NCI-H2196 treated with DMSO at 0.1 percent for 48 hours (cell line): Measurements from ENCODE around the gene GFRA1.

Experiments used
- DNase-seq: peaks from one replicate; lab custom pipeline; 2025; ENCODE audit not compliant: unreplicated experiment; lab: John Stamatoyannopoulos, UW

Gene GFRA1

DNA sequence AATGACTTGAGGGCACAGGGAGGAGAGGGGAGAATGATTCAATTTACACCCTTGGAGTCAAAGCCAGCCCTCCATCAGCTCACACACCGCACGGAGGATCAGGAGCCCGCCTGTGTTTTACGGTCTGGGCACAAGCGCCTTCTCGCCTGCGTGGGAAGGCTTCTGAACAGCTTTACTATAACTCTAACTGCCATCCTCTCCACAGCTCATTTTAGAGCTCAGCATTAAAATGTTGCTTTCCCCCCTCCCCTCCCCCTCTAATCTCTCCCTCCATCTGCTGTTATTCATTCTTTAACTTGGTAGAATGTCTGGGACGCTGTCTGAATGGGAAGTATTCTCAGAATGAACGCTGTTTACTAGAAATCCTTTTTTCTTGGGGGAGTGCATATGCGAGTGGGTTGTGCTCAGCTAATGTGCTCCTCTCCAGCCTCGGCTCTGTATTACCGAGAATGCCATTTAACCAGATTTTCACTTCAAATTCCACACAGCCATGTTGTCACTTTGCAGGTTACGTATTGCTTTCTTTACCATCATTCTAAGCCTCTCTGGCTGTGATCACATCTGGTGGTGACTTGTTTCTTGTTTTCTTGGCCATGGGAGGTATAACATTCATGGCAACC is 140.1 kb downstream of the GFRA1 start:
- DNase-seq = no peak

DNA sequence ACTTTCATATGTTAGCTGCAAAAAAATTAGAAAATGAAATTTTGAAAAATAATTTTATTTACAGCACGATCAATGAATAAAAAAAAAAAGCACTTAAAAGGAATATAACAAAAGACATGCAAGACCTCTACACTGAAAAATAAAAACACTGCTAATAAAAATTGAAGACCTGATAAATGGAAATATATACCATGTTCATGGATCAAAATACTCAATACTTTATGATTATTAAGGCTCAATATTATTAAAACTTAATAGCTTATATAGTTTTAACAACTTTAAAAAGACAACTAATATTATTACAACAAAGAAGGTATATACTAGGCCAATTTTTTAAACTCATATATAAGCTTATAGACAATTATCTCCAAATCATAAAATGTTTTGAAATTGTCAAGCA is 143.0 kb downstream of the GFRA1 start:
- DNase-seq = no peak

DNA sequence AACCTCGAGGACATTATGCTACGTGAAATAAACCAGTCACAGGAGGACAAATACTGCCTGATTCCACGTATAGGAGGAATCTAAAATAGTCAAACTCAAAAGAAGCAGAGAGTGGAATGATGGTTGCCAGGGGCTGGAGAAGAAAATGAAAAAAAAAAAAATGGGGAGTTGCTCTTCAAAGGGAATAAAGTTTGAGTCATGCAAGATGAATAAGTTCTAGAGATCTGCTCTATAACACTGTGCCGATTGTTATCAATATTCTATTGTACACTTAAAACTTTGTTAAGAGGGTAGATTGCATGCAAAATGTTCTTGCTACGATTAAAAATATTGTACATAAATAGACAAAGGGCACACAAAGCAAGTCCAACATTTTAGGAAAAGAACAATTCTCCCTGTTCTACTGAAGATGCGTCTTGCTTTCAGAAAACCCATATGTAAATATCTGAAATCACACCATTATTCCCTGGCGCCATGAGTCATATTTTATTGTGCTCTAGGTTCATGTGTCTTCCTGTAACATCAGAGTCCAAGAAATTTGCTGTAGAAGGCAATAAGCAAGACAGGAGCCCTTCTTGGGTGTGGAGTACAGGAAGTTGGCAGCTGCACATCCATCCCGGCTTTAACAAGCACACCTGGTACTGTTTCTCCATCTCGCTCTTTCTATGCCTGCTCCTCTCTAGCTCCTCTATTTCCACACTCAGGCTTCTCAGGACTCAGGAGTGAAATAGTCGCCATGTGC is 145.9 kb downstream of the GFRA1 start:
- no peak for DNase-seq

- DNase-seq = no peak
These were observed 146.8 kb downstream of the GFRA1 start for GRCh38 chr10:116126239-116126638.

DNA sequence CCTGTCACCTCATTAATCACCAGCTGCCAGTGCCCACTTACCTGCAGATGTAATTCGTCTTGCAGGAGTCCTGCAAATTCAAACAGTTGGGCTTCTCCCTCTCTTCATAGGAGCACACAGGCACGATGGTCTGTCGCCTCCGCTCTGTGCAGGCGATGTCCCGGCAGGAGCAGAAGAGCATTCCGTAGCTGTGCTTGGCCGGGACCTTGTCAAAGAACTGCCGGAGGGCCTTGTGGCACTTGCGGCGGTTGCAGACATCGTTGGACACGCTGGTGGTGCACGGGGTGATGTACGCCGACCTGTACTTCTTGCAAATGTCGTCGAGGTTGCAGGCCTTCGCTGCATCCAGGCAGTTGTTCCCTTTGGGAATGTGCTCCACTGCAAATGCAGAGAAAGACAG is 147.8 kb downstream of the GFRA1 start:
- DNase-seq = no peak

GRCh38 chr10:116124777-116125176 is 148.2 kb downstream of the GFRA1 start:
- DNase-seq = no peak

- DNase-seq = no peak
These were observed 150.3 kb downstream of the GFRA1 start for GRCh38 chr10:116122664-116123063.

- no peak for DNase-seq
These were observed 151.1 kb downstream of the GFRA1 start for GRCh38 chr10:116121640-116122525.

DNA sequence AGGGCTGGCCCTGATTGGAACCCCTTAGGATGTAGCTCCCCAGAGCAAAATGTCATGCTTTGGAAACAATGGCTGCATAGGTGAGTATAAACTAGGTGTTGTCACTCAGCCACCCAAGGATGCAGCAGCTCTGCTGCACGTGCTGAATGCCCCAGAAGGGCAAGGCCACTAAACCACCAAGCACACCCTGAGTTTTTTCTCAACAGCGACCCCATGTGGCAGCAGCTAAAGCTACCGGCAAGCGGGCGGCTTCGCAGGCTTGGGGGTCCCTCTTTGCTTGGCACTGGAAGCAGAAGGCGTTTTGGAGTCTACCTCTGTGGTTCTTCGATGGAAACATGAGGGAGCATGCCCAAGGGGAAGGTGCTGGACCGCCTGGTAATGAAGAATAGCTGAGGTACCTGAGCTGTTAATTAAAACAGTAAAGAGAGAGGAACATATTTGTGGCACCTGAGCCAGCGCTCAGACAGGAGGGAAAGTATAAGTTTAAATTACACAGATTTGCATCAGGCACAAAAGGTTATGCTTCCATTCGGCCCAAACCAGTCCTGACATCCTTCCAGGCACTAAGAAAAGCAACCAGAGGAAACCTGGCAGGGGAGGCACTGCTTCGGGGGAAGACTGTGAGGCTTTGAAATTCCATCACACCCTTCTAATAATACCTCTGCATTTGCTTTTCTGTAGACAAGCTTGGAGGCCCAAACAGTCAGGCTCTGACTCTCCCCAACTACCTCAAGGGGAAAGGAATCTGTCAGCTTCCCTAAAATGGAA is 152.1 kb downstream of the GFRA1 start:
- no peak for DNase-seq

DNA sequence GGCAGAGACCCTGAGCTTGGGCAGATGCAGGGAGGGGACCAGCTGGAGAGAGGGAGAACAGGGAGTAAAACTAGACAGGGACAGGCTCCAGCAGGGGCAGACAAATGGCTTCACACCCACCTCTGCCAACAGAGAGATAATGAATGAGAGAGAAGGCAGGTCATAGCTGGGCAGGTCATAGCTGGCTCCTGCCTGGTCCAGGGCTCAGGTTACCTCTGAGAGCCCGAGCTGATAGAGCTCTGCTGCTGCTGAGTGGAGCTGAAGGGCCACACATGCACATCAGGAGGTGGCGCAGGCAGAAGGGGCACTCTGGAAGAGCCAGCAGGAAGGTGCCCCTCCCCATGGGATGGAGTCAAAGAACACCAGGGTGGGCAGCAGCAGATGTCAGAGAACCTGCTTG is 154.2 kb downstream of the GFRA1 start:
- no peak for DNase-seq

GRCh38 chr10:116115797-116116196 is 157.2 kb downstream of the GFRA1 start:
- DNase-seq = no peak

DNA sequence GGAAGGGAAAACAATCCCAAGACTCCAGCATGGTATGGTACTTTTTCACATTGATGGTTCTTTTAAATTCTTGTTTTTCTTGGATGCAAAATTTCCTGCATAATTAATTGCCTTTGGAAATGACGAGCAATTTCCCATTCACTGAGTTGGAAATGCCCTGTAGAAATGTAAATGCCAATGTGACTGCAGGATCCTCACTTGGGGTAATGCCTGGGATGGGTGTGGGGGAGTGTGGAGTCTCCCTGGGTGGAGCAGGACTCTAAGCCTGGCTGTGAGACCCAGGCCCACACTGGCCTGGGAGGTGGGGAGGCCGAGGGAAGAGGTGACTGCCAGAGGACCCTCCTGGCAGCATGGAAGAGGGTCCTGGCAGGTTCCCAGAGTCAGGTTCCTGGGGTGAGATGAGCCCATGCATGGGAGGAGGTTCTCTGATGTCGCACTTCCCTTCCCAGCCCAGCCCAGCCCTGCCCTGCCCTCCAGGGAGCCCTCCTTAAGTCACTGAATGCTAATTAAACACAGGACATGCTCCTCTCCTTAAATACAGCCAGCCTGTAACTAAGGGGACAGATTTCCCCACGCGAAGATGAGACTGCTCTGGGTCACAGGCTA is 157.9 kb downstream of the GFRA1 start:
- no peak for DNase-seq

DNA sequence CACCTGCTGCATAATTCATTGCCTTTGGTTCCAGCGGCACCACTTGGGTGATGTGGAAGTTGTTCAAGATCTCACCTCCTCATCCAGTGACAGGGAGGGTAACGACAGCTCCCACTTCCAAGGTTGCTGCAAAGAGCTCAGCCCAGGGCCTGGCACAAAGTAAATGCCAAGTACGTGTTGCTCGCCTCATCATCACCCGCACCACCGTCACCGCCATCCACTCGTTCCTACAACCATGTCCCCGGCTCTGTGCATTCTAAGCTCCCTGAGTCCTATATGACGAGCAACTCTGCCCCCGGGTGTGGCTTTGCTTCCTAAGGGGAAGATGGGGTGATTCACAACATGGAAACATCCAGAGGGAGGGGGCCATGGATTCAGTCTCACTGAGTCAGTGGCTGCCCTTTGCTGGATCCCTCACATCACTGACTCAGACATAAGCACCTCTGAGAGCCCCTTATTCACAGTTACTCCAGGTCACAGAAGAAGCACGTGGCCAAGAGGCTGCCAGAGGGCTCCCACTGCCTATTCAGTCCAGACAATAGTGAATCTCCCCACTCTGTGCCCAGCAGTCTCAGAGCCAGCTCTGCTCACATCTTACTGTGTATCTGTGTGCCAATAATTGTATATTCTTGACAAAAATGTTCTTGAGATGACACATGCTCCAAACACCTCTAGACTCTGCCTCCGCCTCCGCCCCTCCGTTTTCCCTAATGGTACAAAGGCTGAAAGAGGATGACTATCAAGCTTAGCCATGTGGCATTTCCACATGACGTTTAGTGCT is 159.1 kb downstream of the GFRA1 start:
- DNase-seq = no peak

GRCh38 chr10:116112232-116113231 is 160.5 kb downstream of the GFRA1 start:
- no peak for DNase-seq

GRCh38 chr10:116111483-116112095 is 161.4 kb downstream of the GFRA1 start:
- DNase-seq = no peak

DNA sequence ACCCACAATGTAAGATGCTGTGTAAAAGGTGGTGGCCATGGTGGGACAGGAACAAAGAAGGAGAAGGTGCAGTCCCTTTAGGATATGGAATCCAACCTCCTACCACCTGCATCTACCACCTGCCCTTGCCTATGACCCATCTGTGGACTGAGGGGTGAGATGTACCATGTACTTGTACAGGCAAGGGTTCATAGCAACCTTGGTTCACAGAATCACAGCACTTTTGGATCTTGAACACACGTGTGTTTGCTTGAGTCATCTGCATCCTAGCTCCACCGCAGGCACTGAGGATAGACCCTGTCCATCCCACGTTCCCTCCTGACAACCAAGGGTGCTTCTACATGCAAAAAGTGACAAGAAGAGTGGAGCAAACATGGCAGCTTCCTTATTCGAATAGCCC is 162.3 kb downstream of the GFRA1 start:
- no peak for DNase-seq

- DNase-seq = no peak
These were observed 163.1 kb downstream of the GFRA1 start for GRCh38 chr10:116109881-116110280.

DNA sequence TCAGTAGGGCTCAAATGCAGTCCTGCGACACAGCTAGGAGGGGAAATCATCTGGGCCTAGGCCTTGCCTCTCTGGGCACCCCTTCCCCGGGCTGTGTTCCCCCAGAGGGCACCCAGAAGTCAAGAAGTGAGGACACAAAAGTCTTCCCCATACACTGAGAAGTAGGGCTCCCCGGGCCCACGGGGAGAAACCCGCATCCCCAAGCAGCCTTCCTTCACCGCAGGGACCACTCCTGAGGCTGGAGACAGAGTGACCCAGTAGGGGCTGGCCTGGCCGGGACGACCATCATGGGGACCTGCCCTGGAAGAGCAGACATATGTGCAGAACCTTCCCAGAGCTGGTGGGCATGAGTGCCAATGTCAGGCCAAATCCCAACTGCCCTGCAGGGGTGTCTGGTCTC is 163.5 kb downstream of the GFRA1 start:
- no peak for DNase-seq
